Bone marrow (tissue), 2 donors: ENCODE measurements around the gene OSBPL7.

Source experiments
- DNase-seq, 2 donors: peaks; one replicate each; lab custom pipeline; 2025; lab: John Stamatoyannopoulos, UW

The OSBPL7 gene

GRCh38 chr17:47847341-47848197 lies 26.0 kb upstream of the OSBPL7 start:
- DNase-seq, result peak in 1 of 2 donors; percentile 12

- DNase-seq, result no peak
These were observed 25.2 kb upstream of the OSBPL7 start for GRCh38 chr17:47846716-47847340.

- DNase-seq, result no peak
These were observed 24.1 kb upstream of the OSBPL7 start for GRCh38 chr17:47845716-47846075.

- DNase-seq, result no peak
These were observed 23.5 kb upstream of the OSBPL7 start for GRCh38 chr17:47844814-47845715.

- DNase-seq, result no peak
These were observed 22.6 kb upstream of the OSBPL7 start for GRCh38 chr17:47844227-47844626.

GRCh38 chr17:47843391-47843730 lies 21.8 kb upstream of the OSBPL7 start:
- no peak for DNase-seq

- DNase-seq, result no peak
These were observed 20.1 kb upstream of the OSBPL7 start for GRCh38 chr17:47841488-47842291.

GRCh38 chr17:47840742-47841487 lies 19.3 kb upstream of the OSBPL7 start, which contains the start of gene SCRN2:
SCRN2 (minus strand) TSS chr17:47841273; CDS start chr17:47840843, 430 bp downstream.
- peak; percentile 51 to 61 for DNase-seq

- no peak for DNase-seq
These were observed 18.6 kb upstream of the OSBPL7 start for GRCh38 chr17:47840001-47840741.

- no peak for DNase-seq
These were observed 17.5 kb upstream of the OSBPL7 start for GRCh38 chr17:47839071-47839470.

- no peak for DNase-seq
These were observed 17.0 kb upstream of the OSBPL7 start for GRCh38 chr17:47838636-47839035.

GRCh38 chr17:47837401-47838039 lies 15.9 kb upstream of the OSBPL7 start:
- no peak for DNase-seq

- no peak for DNase-seq
These were observed 15.0 kb upstream of the OSBPL7 start for GRCh38 chr17:47836601-47837000.

- no peak for DNase-seq
These were observed 13.2 kb upstream of the OSBPL7 start for GRCh38 chr17:47834756-47835155.

GRCh38 chr17:47831934-47832327 lies 10.3 kb upstream of the OSBPL7 start:
- DNase-seq, result peak in 1 of 2 donors; percentile 41

GRCh38 chr17:47831003-47831933 lies 9.7 kb upstream of the OSBPL7 start, which contains the start of the genes LRRC46 and MRPL10:
LRRC46 (plus strand) TSS chr17:47831670; CDS start chr17:47831990, 320 bp downstream.
MRPL10 (minus strand) TSS chr17:47831541; CDS start chr17:47831511, 30 bp downstream.
- DNase-seq, result peak; percentile 74 to 86

- DNase-seq, result no peak
These were observed 8.9 kb upstream of the OSBPL7 start for GRCh38 chr17:47830396-47831002.

GRCh38 chr17:47829870-47830269 lies 8.3 kb upstream of the OSBPL7 start:
- DNase-seq, result no peak
